Uterus (tissue), 2 donors: ENCODE results near the gene BCDIN3D.

Experiments
- POLR2A ChIP-seq, 2 donors: fragments of 450-650 bp; IDR thresholded peaks; one replicate each; pipeline ENCODE4 v1.6.1; 2016; ENCODE audit warnings: antibody characterized with exemption in 2 of 2, mild to moderate bottlenecking in 1 of 2, moderate library complexity in 1 of 2
- TF ChIP-seq, protein P1 (sequence below), 4 experiments: fragments of 200-600 bp in 2 of 4; fragments of 450-650 bp in 2 of 4; sonication (generic) in 2 of 4; IDR thresholded peaks; one replicate each; pipeline ENCODE4 v1.5.1; 2016 to 2019; ENCODE audit warnings: antibody characterized with exemption in 4 of 4, mild to moderate bottlenecking in 2 of 4, moderate library complexity in 1 of 4

DNA sequence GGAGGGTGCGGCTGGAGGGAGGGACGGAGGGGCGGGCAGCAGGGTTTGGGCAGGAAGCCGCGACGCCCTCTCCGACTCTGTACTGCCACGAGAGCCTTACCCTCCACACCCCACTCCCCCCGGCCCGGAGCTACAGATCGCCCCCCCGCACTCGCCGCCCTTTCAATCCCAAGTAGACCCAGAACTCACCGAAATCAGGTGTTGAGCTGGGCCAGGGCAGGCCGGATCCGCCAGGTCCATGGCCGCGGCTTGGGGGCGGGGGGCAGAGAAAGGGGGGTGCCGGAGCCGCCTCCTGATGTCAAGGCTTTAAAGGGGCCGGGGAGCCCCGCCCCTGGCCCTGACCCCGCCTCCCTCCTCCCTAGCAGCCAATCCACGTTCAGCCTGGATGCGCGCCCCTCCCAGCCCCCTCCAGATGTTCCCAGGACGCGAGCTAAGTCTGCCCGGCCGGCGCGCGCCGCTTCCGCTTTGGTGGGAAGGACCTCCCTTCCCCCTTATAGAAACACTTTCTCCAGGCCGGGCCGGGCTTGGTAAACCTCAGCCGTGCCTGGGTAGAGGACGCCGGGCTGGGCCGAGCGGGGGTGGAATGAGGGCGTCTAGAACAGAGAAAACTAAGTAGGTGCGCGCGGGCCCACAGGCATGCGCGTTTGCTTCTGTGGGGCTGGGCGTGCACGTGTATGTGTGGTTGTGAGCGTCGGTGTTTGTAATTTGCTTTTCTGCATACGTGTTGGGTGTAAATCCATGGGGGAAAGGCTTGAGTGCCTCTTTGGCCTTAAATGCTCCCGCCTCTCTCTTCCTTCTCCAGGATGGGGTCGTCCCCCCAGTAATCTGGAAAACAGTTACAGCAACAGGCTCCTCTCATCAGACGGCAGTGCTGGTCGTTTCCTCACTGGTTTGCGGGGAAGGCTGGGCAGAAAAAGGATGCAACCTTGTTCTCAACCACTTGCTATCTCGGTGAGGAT lies 14.5 kb downstream of the BCDIN3D start, which contains the start of gene NCKAP5L:
- TF ChIP-seq, protein P1, sequence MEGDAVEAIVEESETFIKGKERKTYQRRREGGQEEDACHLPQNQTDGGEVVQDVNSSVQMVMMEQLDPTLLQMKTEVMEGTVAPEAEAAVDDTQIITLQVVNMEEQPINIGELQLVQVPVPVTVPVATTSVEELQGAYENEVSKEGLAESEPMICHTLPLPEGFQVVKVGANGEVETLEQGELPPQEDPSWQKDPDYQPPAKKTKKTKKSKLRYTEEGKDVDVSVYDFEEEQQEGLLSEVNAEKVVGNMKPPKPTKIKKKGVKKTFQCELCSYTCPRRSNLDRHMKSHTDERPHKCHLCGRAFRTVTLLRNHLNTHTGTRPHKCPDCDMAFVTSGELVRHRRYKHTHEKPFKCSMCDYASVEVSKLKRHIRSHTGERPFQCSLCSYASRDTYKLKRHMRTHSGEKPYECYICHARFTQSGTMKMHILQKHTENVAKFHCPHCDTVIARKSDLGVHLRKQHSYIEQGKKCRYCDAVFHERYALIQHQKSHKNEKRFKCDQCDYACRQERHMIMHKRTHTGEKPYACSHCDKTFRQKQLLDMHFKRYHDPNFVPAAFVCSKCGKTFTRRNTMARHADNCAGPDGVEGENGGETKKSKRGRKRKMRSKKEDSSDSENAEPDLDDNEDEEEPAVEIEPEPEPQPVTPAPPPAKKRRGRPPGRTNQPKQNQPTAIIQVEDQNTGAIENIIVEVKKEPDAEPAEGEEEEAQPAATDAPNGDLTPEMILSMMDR (IDR thresholded peaks at IDR 0.05), result no peak
- peak; percentile 55 for TF ChIP-seq POLR2A (IDR thresholded peaks at IDR 0.05)
